WTC11 (cell line): Measurements from ENCODE around the gene PPP1R14D.

Source experiments
- SP1 ChIP-seq: sonication (generic); formaldehyde crosslinking; conservative IDR thresholded peaks from 2 replicates; pipeline ENCODE4 v1.8.1; 2022; ENCODE audit warnings: missing genetic modification reagents
- TEAD1 ChIP-seq: sonication (generic); formaldehyde crosslinking; IDR thresholded peaks from 2 replicates; pipeline ENCODE4 v1.8.0; 2022; ENCODE audit warnings: mild to moderate bottlenecking, missing genetic modification reagents
- TF ChIP-seq, protein P1 (sequence below): fragments of 200-600 bp; IDR thresholded peaks from 2 replicates; pipeline ENCODE4 v1.8.0; 2022; ENCODE audit warnings: antibody characterized with exemption
- TF ChIP-seq, protein P2 (sequence below): sonication (generic); formaldehyde crosslinking; IDR thresholded peaks from 2 replicates; pipeline ENCODE4 v1.8.1; 2022; ENCODE audit warnings: missing genetic modification reagents, borderline replicate concordance
- TF ChIP-seq, protein P3 (sequence below): sonication (generic); formaldehyde crosslinking; IDR thresholded peaks from 2 replicates; pipeline ENCODE4 v1.8.0; 2022; ENCODE audit warnings: mild to moderate bottlenecking, missing genetic modification reagents
- TF ChIP-seq, protein P4 (sequence below): sonication (generic); formaldehyde crosslinking; IDR thresholded peaks from 2 replicates; pipeline ENCODE4 v1.8.0; 2023; ENCODE audit warnings: missing genetic modification reagents

DNA sequence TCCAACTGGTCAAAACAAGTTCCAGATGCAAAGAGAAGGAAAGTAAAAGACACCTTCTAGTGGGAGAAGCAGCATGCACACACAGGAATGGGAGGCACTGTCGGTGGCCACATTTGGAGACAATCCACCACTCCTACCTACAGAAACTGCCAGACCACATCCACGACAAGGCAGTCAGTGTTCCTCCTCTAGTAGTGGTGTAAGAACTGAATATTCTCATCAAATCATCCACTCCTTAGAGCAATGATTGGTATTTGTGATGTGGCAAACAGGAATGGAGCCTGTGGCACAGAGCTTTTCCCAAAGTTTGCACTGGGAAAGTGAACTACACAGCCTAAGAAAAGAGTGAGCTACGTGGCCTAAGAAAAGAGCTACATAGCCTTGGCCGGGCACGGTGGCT lies 10.2 kb upstream of the PPP1R14D start:
- no peak for TF ChIP-seq TEAD1 (CRISPR knock-in tag)
- TF ChIP-seq, protein P1, sequence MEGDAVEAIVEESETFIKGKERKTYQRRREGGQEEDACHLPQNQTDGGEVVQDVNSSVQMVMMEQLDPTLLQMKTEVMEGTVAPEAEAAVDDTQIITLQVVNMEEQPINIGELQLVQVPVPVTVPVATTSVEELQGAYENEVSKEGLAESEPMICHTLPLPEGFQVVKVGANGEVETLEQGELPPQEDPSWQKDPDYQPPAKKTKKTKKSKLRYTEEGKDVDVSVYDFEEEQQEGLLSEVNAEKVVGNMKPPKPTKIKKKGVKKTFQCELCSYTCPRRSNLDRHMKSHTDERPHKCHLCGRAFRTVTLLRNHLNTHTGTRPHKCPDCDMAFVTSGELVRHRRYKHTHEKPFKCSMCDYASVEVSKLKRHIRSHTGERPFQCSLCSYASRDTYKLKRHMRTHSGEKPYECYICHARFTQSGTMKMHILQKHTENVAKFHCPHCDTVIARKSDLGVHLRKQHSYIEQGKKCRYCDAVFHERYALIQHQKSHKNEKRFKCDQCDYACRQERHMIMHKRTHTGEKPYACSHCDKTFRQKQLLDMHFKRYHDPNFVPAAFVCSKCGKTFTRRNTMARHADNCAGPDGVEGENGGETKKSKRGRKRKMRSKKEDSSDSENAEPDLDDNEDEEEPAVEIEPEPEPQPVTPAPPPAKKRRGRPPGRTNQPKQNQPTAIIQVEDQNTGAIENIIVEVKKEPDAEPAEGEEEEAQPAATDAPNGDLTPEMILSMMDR: no peak
- TF ChIP-seq, protein P2, sequence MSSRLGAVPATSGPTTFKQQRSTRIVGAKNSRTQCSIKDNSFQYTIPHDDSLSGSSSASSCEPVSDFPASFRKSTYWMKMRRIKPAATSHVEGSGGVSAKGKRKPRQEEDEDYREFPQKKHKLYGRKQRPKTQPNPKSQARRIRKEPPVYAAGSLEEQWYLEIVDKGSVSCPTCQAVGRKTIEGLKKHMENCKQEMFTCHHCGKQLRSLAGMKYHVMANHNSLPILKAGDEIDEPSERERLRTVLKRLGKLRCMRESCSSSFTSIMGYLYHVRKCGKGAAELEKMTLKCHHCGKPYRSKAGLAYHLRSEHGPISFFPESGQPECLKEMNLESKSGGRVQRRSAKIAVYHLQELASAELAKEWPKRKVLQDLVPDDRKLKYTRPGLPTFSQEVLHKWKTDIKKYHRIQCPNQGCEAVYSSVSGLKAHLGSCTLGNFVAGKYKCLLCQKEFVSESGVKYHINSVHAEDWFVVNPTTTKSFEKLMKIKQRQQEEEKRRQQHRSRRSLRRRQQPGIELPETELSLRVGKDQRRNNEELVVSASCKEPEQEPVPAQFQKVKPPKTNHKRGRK: no peak
- TF ChIP-seq SP1 (CRISPR knock-in tag): no peak
- TF ChIP-seq, protein P3, sequence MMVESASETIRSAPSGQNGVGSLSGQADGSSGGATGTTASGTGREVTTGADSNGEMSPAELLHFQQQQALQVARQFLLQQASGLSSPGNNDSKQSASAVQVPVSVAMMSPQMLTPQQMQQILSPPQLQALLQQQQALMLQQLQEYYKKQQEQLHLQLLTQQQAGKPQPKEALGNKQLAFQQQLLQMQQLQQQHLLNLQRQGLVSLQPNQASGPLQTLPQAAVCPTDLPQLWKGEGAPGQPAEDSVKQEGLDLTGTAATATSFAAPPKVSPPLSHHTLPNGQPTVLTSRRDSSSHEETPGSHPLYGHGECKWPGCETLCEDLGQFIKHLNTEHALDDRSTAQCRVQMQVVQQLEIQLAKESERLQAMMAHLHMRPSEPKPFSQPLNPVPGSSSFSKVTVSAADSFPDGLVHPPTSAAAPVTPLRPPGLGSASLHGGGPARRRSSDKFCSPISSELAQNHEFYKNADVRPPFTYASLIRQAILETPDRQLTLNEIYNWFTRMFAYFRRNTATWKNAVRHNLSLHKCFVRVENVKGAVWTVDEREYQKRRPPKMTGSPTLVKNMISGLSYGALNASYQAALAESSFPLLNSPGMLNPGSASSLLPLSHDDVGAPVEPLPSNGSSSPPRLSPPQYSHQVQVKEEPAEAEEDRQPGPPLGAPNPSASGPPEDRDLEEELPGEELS: no peak
- TF ChIP-seq, protein P4, sequence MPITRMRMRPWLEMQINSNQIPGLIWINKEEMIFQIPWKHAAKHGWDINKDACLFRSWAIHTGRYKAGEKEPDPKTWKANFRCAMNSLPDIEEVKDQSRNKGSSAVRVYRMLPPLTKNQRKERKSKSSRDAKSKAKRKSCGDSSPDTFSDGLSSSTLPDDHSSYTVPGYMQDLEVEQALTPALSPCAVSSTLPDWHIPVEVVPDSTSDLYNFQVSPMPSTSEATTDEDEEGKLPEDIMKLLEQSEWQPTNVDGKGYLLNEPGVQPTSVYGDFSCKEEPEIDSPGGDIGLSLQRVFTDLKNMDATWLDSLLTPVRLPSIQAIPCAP (CRISPR knock-in tag): no peak
